Mucosa of descending colon (tissue), 3 donors: ENCODE data around the gene PSMB5. TPM values are rescaled to one million over a fixed set of nuclear protein-coding genes. Genes with fewer than 3 reads are reported as not detected.

ENCODE experiments used
- ATAC-seq: fragments of 200-7000 bp; cut with Tn5 transposase; one replicate; pipeline ENCODE4 v1.9.1; 2020; ENCODE audit warnings: mild to moderate bottlenecking, moderate library complexity
- DNase-seq, 3 donors: peaks; one replicate each; pipeline ENCODE4 v3.0.0-alpha.2; 2020
- H3K36me3 ChIP-seq: fragments of 200-600 bp; one replicate; pipeline ENCODE4 v1.8.0; 2021; ENCODE audit warnings: low read depth, mild to moderate bottlenecking
- H3K4me1 ChIP-seq: fragments of 200-600 bp; one replicate; pipeline ENCODE4 v1.8.0; 2021; ENCODE audit warnings: low read depth, mild to moderate bottlenecking
- H3K4me3 ChIP-seq: fragments of 200-600 bp; one replicate; pipeline ENCODE4 v1.8.0; 2021; ENCODE audit warnings: mild to moderate bottlenecking
- H3K9me3 ChIP-seq: fragments of 200-600 bp; one replicate; pipeline ENCODE4 v1.8.0; 2021; ENCODE audit warnings: mild to moderate bottlenecking
- CTCF ChIP-seq: fragments of 200-600 bp; IDR thresholded peaks from one replicate; pipeline ENCODE4 v1.8.0; 2022; ENCODE audit warnings: antibody characterized with exemption, mild to moderate bottlenecking
- intact Hi-C, 2 donors: fragments of 100-400 bp; cut with DNase I in 1 of 2; cut with micrococcal nuclease in 1 of 2; formaldehyde crosslinking; loops; one replicate each; pipeline versions ENCODE4 v1.11.0 to v1.11.1; 2022; cut with DNase I, micrococcal nuclease
- total RNA-seq, 3 donors: library from RNA; stranded (reverse); fragmentation: NEBNext Ultra II Directional in 2 of 3; extraction: Animal tissue kit (Norgen Biotek cat#: 25700) in 2 of 3; gene quantifications; one replicate each; pipeline versions ENCODE4 v1.2.1 to v1.2.4, GENCODE V29; 2021 to 2023
- donor health status: DM: no; HTN: no; CAD: no; lungs with moderate emphysema.
- donor health status: DM: no; HTN: no; CAD: no.
- donor health status: DM: no; HTN: yes; CAD: no.

Gene PSMB5
- total RNA-seq, 3 donors from 2014 or later = 54.4 to 94.3 (median 92.5) TPM

- Histone ChIP-seq H3K4me1 (no peaks in the 10 kb centered on the region), H3K9me3 (no peaks in the 10 kb centered on the region), H3K4me3 (no peak overlapping the region), H3K36me3 (no peaks in the 10 kb centered on the region)
- intact Hi-C loops = no loop called here
- no peak for TF ChIP-seq CTCF
- ATAC-seq = no peak
- DNase-seq = no peak
These were observed 42.8 kb downstream of the PSMB5 start for GRCh38 chr14:22991852-22992251.

- H3K4me1 ChIP-seq = no peaks in the 10 kb centered on the region
- DNase-seq = no peak
- no peaks in the 10 kb centered on the region for H3K9me3 ChIP-seq
- intact Hi-C loops = loop anchor here in 1 of 2 donors (5.0 kb wide), 1 partner anchor 70 kb away; the partner anchor contains the start of gene CDH24
- H3K36me3 ChIP-seq = no peaks in the 10 kb centered on the region
- ATAC-seq = no peak
- TF ChIP-seq CTCF = no peak
- H3K4me3 ChIP-seq = no peak overlapping the region
These were observed 47.4 kb downstream of the PSMB5 start for GRCh38 chr14:22987291-22987690.

GRCh38 chr14:22986508-22987054 lies 48.1 kb downstream of the PSMB5 start:
- Histone ChIP-seq H3K4me3 (no peak overlapping the region), H3K36me3 (no peaks in the 10 kb centered on the region), H3K4me1 (peaks cover 6% of the 10 kb centered on the region), H3K9me3 (no peaks in the 10 kb centered on the region)
- TF ChIP-seq CTCF = peak; percentile 71
- DNase-seq = peak; percentile 75 to 97 (median 87)
- intact Hi-C loops = loop anchor here (1.0 to 5.0 kb wide), 2 partner anchors 71 to 72 kb away; partner anchors contain the start of gene CDH24 (in 1 of the 2)
- ATAC-seq = peak; percentile 74

- H3K9me3 ChIP-seq = no peaks in the 10 kb centered on the region
- peaks cover 12% of the 10 kb centered on the region for H3K4me1 ChIP-seq
- intact Hi-C loops = loop anchor here (1.0 to 5.0 kb wide), 2 partner anchors 71 to 72 kb away; partner anchors contain the start of gene CDH24 (in 1 of the 2)
- TF ChIP-seq CTCF = no peak
- no peak for ATAC-seq
- no peak overlapping the region for H3K4me3 ChIP-seq
- no peak for DNase-seq
- H3K36me3 ChIP-seq = no peaks in the 10 kb centered on the region
These were observed 48.7 kb downstream of the PSMB5 start for GRCh38 chr14:22985894-22986507.

GRCh38 chr14:22984959-22985658 lies 49.6 kb downstream of the PSMB5 start:
- intact Hi-C loops = loop anchor here in 1 of 2 donors (5.0 kb wide), 1 partner anchor 72 kb away; the partner anchor contains the start of gene CDH24
- no peaks in the 10 kb centered on the region for H3K36me3 ChIP-seq
- peaks cover 19% of the 10 kb centered on the region for H3K4me1 ChIP-seq
- H3K4me3 ChIP-seq = no peak overlapping the region
- H3K9me3 ChIP-seq = no peaks in the 10 kb centered on the region
- ATAC-seq (no peak), DNase-seq (no peak)
- TF ChIP-seq CTCF = no peak
